Measurements from ENCODE around the gene PPP1R1B.

The PPP1R1B gene

DNA sequence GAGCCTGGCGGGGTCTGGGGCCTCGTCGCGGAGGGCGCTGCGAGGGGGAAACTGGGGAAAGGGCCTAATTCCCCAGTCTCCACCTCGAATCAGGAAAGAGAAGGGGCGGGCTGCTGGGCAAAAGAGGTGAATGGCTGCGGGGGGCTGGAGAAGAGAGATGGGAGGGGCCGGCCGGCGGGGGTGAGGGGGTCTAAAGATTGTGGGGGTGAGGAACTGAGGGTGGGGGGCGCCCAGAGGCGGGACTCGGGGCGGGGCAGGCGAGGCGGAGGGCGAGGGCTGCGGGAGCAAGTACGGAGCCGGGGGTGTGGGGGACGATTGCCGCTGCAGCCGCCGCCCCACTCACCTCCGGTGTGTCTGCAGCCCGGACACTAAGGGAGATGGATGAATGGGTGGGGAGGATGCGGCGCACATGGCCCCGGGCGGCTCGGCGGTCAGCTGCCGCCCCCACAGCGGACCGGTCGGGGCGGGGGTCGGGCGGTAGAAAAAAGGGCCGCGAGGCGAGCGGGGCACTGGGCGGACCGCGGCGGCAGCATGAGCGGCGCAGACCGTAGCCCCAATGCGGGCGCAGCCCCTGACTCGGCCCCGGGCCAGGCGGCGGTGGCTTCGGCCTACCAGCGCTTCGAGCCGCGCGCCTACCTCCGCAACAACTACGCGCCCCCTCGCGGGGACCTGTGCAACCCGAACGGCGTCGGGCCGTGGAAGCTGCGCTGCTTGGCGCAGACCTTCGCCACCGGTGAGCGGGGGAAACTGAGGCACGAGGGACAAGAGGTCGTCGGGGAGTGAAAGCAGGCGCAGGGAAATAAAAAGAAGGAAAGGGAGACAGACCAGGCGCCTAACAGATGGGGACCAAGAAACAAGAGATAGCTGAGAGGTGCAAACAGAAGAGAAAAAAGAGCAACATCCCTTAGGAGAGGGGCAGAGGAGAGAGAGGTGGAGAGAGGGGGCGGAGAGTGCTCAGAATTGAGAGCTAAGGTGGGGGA, 41.5 kb downstream of the PPP1R1B start, which contains the start of gene PNMT:
TSS of gene PNMT (plus strand) at position 509 of the 980 bp plus-strand sequence. CDS start at position 532, 23 bp downstream.
- peak; percentile 38 to 73 for DNase-seq (ENCODE audit: low read depth in 2 of 2)

- DNase-seq (ENCODE audit: low read depth in 2 of 2): no peak
Measured at GRCh38 chr17:39669897-39670735, 43.4 kb downstream of the PPP1R1B start.

DNA sequence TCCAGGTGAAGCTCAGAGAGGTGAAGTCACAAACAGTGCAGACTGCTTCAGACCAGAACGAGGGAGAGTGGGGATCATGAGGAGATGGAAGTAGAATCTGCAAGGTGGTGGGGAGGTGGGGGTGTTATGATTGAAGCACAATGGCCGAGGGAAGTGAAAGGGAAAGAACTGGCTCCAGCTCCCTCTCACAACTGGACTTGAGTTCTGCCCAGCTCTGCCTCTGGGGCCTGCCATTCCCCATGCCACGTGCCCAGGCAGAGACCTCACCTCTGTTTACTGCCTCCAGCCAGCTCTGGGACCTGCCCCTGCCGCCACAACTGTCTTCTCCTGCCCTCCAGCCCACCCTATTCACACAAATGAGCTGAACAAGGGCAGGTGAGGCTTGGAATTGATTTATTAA, 44.0 kb downstream of the PPP1R1B start:
- no peak for DNase-seq (ENCODE audit: low read depth in 2 of 2)

DNA sequence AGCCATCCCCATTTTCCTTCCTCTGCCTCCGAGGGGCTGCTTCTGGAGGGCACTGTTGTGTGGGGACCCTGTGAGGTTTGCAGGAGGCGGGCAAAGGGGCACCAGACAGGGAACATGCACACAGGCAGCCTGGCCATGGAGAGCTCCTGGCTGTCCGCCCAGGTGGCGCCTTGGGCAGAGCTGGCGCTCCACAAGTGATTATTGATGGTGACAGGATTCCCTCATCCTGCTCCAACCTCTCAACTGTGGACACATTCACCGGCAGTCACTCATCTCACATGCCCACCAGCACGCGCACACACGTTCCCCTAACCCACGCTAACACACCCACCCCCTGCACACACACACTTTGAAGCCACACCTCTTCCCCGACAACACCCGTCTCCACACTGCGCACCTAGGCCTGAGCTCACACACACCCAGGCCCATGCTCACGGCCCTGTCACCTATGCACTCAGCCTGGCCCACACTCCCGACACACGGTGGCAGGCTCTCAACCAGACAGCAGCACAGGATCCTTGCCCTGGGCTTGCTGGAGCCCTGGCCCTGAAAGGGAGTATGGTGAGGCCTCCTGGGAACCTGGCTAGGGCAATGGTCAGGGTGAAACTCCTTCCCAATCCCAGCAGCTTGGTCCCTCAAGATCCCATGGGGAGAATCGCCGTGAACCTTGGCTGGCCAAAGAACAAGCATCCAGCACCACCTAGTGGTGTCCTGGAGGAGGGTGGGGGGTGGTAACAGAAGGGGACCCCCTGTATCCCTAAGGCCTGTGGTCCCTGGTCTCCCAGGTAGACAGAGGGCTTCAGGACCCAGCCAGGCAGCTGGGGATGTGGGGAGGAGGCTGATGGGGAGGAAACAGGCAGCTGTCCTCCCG, 45.1 kb downstream of the PPP1R1B start:
- DNase-seq (ENCODE audit: low read depth in 2 of 2): no peak

DNA sequence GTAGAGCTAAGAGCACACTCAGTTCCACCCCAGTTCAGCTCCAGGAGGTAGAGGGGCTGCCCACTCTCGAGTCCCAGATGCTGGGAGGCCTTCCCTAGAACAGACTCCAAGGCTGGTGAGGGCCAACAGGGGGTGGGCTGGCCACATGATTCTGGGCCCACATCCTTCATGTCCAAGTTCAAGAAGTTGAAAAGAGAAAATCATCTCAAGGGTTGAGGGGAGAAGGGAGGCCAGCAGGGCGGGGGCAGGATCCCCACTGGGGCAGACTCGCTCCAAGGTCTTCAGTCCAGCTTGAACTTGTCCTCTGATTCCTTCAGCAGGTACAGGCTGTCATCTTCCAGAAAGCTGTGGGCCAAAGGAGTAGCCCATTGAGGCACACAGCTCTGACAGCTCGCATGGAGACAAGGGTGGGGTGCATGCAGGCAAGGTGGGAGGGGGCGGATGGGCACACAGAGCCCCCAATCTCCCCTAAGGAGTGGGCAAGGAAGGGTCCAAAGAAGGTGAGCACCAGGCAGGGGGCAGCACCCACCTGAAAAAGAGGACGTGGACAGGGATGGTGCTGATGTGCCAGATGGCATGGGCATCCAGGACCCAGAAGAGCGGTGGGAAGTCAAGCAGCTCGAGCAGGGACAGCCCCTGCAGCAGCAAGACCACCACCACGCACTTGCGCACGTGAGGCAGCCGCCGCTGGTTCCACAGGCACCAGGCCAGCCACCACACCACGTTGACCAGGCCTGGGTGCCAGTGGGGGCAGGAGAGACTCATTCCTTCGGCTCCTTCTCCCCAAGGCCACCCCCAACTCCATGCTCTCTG, 46.0 kb downstream of the PPP1R1B start:
- DNase-seq (ENCODE audit: low read depth in 2 of 2): no peak

- no peak for DNase-seq (ENCODE audit: low read depth in 2 of 2)
Measured at GRCh38 chr17:39673335-39674081, 46.8 kb downstream of the PPP1R1B start.

- DNase-seq (ENCODE audit: low read depth in 2 of 2): no peak
Measured at GRCh38 chr17:39674179-39674578, 47.4 kb downstream of the PPP1R1B start.

DNA sequence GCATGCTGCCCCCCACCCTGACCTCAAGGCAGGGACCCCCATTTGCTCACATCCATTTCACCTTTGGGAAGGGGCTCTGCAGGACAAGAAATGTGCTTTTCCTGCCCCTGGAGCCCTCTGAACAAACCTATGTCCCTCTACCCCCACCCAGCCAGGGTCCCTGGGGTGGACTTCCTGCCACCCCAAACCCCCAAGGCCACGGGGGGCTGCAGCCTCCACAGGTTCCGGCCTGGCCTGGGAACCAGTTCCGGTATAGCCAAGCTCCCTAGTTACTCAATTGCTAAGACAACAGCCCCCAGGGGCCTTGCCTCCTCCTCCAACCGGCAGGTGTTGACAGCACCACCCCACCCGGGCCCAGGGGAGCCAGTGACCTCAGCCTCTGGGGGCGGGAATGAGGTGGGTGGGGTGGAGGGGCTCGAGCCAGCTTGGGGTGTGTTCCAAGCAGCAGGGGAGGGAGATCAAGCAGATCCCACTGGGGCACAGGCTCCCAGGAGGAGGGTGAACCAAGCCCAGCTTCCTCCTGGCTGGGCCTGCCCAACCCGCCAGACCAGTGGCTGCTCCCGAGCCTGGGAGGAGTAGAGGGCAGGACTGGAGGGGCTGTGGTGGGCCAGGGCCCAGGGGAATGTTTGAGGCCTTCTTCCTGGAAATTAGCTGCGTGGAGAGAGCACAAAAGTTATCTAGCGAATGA, 48.1 kb downstream of the PPP1R1B start:
- no peak for DNase-seq (ENCODE audit: low read depth in 2 of 2)

GRCh38 chr17:39675390-39676082, 48.8 kb downstream of the PPP1R1B start:
- no peak for DNase-seq (ENCODE audit: low read depth in 2 of 2)

DNA sequence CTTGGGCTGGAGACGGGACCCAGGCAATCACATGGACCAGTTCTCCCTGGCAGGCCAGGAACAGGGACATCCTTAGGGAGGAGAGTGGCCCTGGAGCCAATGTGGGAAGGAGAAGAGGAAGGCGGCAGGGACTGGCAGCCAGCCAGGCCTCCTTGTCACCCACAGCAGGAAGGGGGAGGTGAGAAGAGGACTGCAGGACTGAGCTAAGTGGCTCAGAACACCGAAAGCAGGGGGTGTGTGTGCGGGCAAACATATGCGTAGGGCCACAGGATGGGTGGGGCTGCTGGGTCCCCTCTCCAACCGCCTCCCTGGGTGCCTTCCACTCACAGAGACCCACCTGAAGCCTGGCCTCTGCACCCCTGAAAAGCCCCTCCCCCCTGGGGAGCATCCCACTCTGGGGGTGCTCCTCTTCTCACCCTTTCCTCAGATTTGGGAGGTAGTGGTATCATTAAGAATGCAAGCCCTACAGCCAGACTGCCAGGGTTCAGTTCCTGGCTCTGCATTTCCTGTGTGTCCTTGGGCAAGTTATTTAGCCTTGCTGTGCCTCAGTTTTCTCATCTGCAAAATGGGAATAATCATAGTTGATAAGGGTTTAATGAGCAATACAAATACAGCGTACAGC, 49.6 kb downstream of the PPP1R1B start:
- DNase-seq (ENCODE audit: low read depth in 2 of 2): no peak

GRCh38 chr17:39677072-39677471, 50.3 kb downstream of the PPP1R1B start:
- no peak for DNase-seq (ENCODE audit: low read depth in 2 of 2)

DNA sequence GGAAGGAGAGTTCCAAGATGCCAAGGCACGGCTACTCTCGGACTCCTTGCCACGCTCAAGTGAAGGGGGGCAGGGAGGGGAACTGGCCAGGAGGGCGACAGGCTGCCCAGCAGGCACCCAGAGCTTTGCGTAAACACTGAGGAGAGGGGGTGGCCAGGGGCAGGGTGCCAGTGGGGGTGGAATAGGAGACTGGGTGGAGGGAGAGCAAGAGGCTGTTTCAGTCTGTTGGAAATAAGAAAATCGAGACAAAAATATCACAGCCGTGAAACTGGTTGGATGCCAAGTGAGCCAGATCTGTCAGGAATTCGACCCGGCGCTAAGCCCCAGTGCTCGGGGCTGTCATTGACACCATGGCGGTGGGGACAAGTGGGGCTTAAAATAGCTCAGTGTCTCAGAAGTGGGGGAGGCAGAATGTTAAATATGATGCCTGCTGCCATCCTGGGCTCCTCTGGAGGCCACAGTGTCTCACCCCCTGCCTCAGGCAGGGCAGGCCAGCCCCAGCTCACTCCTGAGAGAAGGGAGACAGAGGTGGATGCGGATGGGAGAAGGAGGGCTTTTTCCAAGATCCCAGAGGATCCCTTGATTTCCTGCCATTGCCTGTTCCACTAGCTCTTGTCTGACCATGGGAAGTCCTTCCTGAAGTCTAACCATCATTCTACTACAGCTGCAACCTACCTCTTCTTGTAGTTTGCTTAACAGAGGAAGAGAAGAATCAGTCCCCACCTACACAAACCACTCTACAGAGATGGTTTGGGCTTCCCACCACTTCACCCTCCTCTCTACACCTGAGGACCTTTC, 51.0 kb downstream of the PPP1R1B start:
- DNase-seq (ENCODE audit: low read depth in 2 of 2): no peak

- no peak for DNase-seq (ENCODE audit: low read depth in 2 of 2)
Measured at GRCh38 chr17:39678340-39679116, 51.8 kb downstream of the PPP1R1B start.

GRCh38 chr17:39679521-39680192, 52.9 kb downstream of the PPP1R1B start:
- no peak for DNase-seq (ENCODE audit: low read depth in 2 of 2)

- no peak for DNase-seq (ENCODE audit: low read depth in 2 of 2)
Measured at GRCh38 chr17:39683295-39683939, 56.7 kb downstream of the PPP1R1B start.
